ENCODE data around the gene RPRD2. TPM values are rescaled to one million over a fixed set of nuclear protein-coding genes. Genes with fewer than 3 reads are reported as not detected.
A peak's percentile ranks its signal among the peaks of the same experiment; 100 is the strongest.

Gene RPRD2
- total RNA-seq, 3 donors from 2014 or later (not counting 1 experiment from before 2014, with no cell fraction given): 30.3 to 38.8 (median 34.0) TPM

GRCh38 chr1:150477320-150477719 lies 113.4 kb downstream of the RPRD2 start:
- H3K4me3 ChIP-seq (ENCODE audit: low read length): no peak overlapping the region
- TF ChIP-seq CTCF (IDR thresholded peaks at IDR 0.05): no peak
- no peaks in the 10 kb centered on the region for H3K27me3 ChIP-seq (ENCODE audit: control insufficient read depth, insufficient read depth, low read length)
- H3K9me3 ChIP-seq (ENCODE audit: control insufficient read depth, insufficient read depth, low read length): no peaks in the 10 kb centered on the region
- H3K27ac ChIP-seq (ENCODE audit: low read length): no peak overlapping the region
- Mint-ChIP-seq H3K9me3 (no peaks in the 10 kb centered on the region), H3K36me3 (no peaks in the 10 kb centered on the region), H3K4me3 (no peak overlapping the region), H3K27ac (peak overlapping the region; percentile 35 to 41), H3K27me3 (ENCODE audit: low read depth in 2 of 2) (no peaks in the 10 kb centered on the region), H3K4me1 (peaks cover 0 to 6% of the 10 kb centered on the region in 2 donors)
- no peaks in the 10 kb centered on the region for H3K4me1 ChIP-seq (ENCODE audit: control insufficient read depth, insufficient read depth, low read length)
- H3K36me3 ChIP-seq (ENCODE audit: control insufficient read depth, insufficient read depth, low read length): peaks cover 11% of the 10 kb centered on the region
- intact Hi-C loops (cut with micrococcal nuclease): no loop called here
- no peak for DNase-seq
- 94% methylated on average over 1 of the region's 1 CpG for WGBS (ENCODE audit: insufficient coverage)
- ATAC-seq: no peak

GRCh38 chr1:150477733-150478132 lies 113.8 kb downstream of the RPRD2 start:
- TF ChIP-seq CTCF (IDR thresholded peaks at IDR 0.05): no peak
- intact Hi-C loops (cut with micrococcal nuclease): no loop called here
- Histone ChIP-seq H3K9me3 (ENCODE audit: control insufficient read depth, insufficient read depth, low read length) (no peaks in the 10 kb centered on the region), H3K4me1 (ENCODE audit: control insufficient read depth, insufficient read depth, low read length) (no peaks in the 10 kb centered on the region), H3K36me3 (ENCODE audit: control insufficient read depth, insufficient read depth, low read length) (peaks cover 7% of the 10 kb centered on the region), H3K4me3 (ENCODE audit: low read length) (no peak overlapping the region), H3K27me3 (ENCODE audit: control insufficient read depth, insufficient read depth, low read length) (no peaks in the 10 kb centered on the region), H3K27ac (ENCODE audit: low read length) (no peak overlapping the region)
- WGBS (ENCODE audit: insufficient coverage): 85% methylated on average over 4 of the region's 4 CpGs
- H3K4me3 Mint-ChIP-seq: no peak overlapping the region
- ATAC-seq: no peak
- no peak for DNase-seq
- H3K36me3 Mint-ChIP-seq: no peaks in the 10 kb centered on the region
- H3K27ac Mint-ChIP-seq: peak overlapping the region; percentile 17 to 41
- H3K9me3 Mint-ChIP-seq: no peaks in the 10 kb centered on the region
- H3K27me3 Mint-ChIP-seq (ENCODE audit: low read depth in 2 of 2): no peaks in the 10 kb centered on the region
- H3K4me1 Mint-ChIP-seq: peaks cover 0 to 6% of the 10 kb centered on the region in 2 donors

GRCh38 chr1:150479370-150479769 lies 115.4 kb downstream of the RPRD2 start:
- H3K27ac Mint-ChIP-seq: no peak overlapping the region
- H3K4me3 ChIP-seq (ENCODE audit: low read length): no peak overlapping the region
- WGBS (ENCODE audit: insufficient coverage): 80% methylated on average over 2 of the region's 4 CpGs
- no peaks in the 10 kb centered on the region for H3K9me3 Mint-ChIP-seq
- no peaks in the 10 kb centered on the region for H3K27me3 ChIP-seq (ENCODE audit: control insufficient read depth, insufficient read depth, low read length)
- H3K4me1 Mint-ChIP-seq: peaks cover 0 to 6% of the 10 kb centered on the region in 2 donors
- no peaks in the 10 kb centered on the region for H3K36me3 ChIP-seq (ENCODE audit: control insufficient read depth, insufficient read depth, low read length)
- no peaks in the 10 kb centered on the region for H3K4me1 ChIP-seq (ENCODE audit: control insufficient read depth, insufficient read depth, low read length)
- DNase-seq: no peak
- TF ChIP-seq CTCF (IDR thresholded peaks at IDR 0.05): no peak
- intact Hi-C loops (cut with micrococcal nuclease): no loop called here
- no peak overlapping the region for H3K27ac ChIP-seq (ENCODE audit: low read length)
- no peaks in the 10 kb centered on the region for H3K27me3 Mint-ChIP-seq (ENCODE audit: low read depth in 2 of 2)
- no peak for ATAC-seq
- no peak overlapping the region for H3K4me3 Mint-ChIP-seq
- H3K36me3 Mint-ChIP-seq: no peaks in the 10 kb centered on the region
- H3K9me3 ChIP-seq (ENCODE audit: control insufficient read depth, insufficient read depth, low read length): no peaks in the 10 kb centered on the region

GRCh38 chr1:150479927-150480352 lies 116.0 kb downstream of the RPRD2 start:
- intact Hi-C loops (cut with micrococcal nuclease): no loop called here
- Histone ChIP-seq H3K9me3 (ENCODE audit: control insufficient read depth, insufficient read depth, low read length) (no peaks in the 10 kb centered on the region), H3K4me3 (ENCODE audit: low read length) (no peak overlapping the region), H3K36me3 (ENCODE audit: control insufficient read depth, insufficient read depth, low read length) (no peaks in the 10 kb centered on the region), H3K27ac (ENCODE audit: low read length) (no peak overlapping the region), H3K4me1 (ENCODE audit: control insufficient read depth, insufficient read depth, low read length) (no peaks in the 10 kb centered on the region), H3K27me3 (ENCODE audit: control insufficient read depth, insufficient read depth, low read length) (no peaks in the 10 kb centered on the region)
- H3K4me1 Mint-ChIP-seq: peaks cover 0 to 5% of the 10 kb centered on the region in 2 donors
- no peak overlapping the region for H3K27ac Mint-ChIP-seq
- no peak for TF ChIP-seq CTCF (IDR thresholded peaks at IDR 0.05)
- ATAC-seq: no peak
- WGBS (ENCODE audit: insufficient coverage): no CpG with 5 or more reads among the region's 2 CpGs
- no peak for DNase-seq
- H3K4me3 Mint-ChIP-seq: no peak overlapping the region
- no peaks in the 10 kb centered on the region for H3K27me3 Mint-ChIP-seq (ENCODE audit: low read depth in 2 of 2)
- no peaks in the 10 kb centered on the region for H3K9me3 Mint-ChIP-seq
- H3K36me3 Mint-ChIP-seq: no peaks in the 10 kb centered on the region

Data from natural killer cell (primary cell).